HepG2 (cell line): Measurements from ENCODE around the gene DDX54. TPM values are rescaled to one million over a fixed set of nuclear protein-coding genes. Genes with fewer than 3 reads are reported as not detected.

Source experiments
- ATAC-seq: fragments of 200-7000 bp; cut with Tn5 transposase; 3 replicates; pipeline ENCODE4 v1.9.1; 2020; ENCODE audit warnings: mild to moderate bottlenecking, moderate library complexity
- BruUV-seq: library from RNA; stranded (reverse); fragments of 400-500 nt; replicated peaks from 2 replicates; lab custom pipeline; 2021; lab: Mats Ljungman, UMichigan
- CTCF ChIA-PET: fragments of 300-600 bp; formaldehyde crosslinking; extraction: SDS; loops from one replicate; lab custom pipeline; 2021; ENCODE audit warnings: low total read pairs, inconsistent platforms, low intra/inter-chr PET ratio; lab: Yijun Ruan, JAX
- POLR2A ChIA-PET: fragments of 350-600 bp; sonication (Branson Sonifier 250); formaldehyde crosslinking; loops from one replicate; lab custom pipeline; 2020; ENCODE audit warnings: antibody characterized with exemption, inconsistent platforms; lab: Yijun Ruan, JAX
- DNase-seq: peaks from one replicate; pipeline ENCODE4 v3.0.0-alpha.2; 2015; ENCODE audit warnings: low spot score
- FAIRE-seq: peaks from 3 replicates; lab custom pipeline; 2011; peaks lifted over from hg19 to GRCh38; lab: Jason Lieb, UNC
- H2AFZ ChIP-seq: one replicate; pipeline ENCODE4 v1.6.1; 2011; ENCODE audit warnings: low read length, inconsistent platforms
- H3K27ac ChIP-seq: fragments of 300-600 bp; 3 replicates; pipeline ENCODE4 v1.8.0; 2011; ENCODE audit warnings: mixed run types, mild to moderate bottlenecking, mixed read lengths, low read length, inconsistent platforms; ENCODE audit not compliant: insufficient read depth; ENCODE audit errors: extremely low read length
- H3K27me3 ChIP-seq, 2 experiments: fragments of 200-600 bp in 1 of 2; 2 replicates in 1 of 2; 3 replicates in 1 of 2; pipeline versions ENCODE4 v1.6.0 to v1.8.0; 2011; ENCODE audit warnings: low read length in 2 of 2, mild to moderate bottlenecking in 2 of 2, moderate library complexity in 2 of 2, inconsistent platforms in 1 of 2; ENCODE audit not compliant: insufficient read depth in 2 of 2, control insufficient read depth in 1 of 2
- H3K36me3 ChIP-seq, 2 experiments: fragments of 200-600 bp in 1 of 2; replicated peaks in 1 of 2; 2 replicates in 1 of 2; 3 replicates in 1 of 2; pipeline versions ENCODE4 v1.5.1 to v1.8.0; 2011; ENCODE audit warnings: low read length in 2 of 2, inconsistent platforms in 1 of 2; ENCODE audit not compliant: insufficient read depth in 2 of 2, control insufficient read depth in 1 of 2
- H3K4me1 ChIP-seq: 2 replicates; pipeline ENCODE4 v1.5.1; 2012; ENCODE audit warnings: low read length, inconsistent platforms; ENCODE audit not compliant: insufficient read depth
- H3K4me2 ChIP-seq: 2 replicates; pipeline ENCODE4 v1.6.0; 2011; ENCODE audit warnings: low read depth, low read length, inconsistent platforms
- H3K4me3 ChIP-seq, 3 experiments: fragments of 200-600 bp in 1 of 3; sonication (generic), shearing (Covaris generic) in 1 of 3; replicated peaks in 1 of 3; 2 replicates each; pipeline ENCODE4 v1.5.1; 2011 to 2016; ENCODE audit warnings: low read length in 3 of 3, inconsistent platforms in 2 of 3, low read depth in 2 of 3, mild to moderate bottlenecking in 2 of 3, control low read depth in 1 of 3, mixed read lengths in 1 of 3; ENCODE audit not compliant: insufficient read depth in 1 of 3
- H3K79me2 ChIP-seq: one replicate; pipeline ENCODE4 v1.6.1; 2011; ENCODE audit warnings: low read length, inconsistent platforms; ENCODE audit not compliant: insufficient read depth
- H3K9ac ChIP-seq: 2 replicates; pipeline ENCODE4 v1.6.0; 2011; ENCODE audit warnings: mild to moderate bottlenecking, low read depth, low read length, inconsistent platforms; ENCODE audit not compliant: insufficient read depth
- H3K9me3 ChIP-seq: 2 replicates; pipeline ENCODE4 v1.5.1; 2012; ENCODE audit warnings: mild to moderate bottlenecking, low read length
- H4K20me1 ChIP-seq: 2 replicates; pipeline ENCODE4 v1.6.0; 2011; ENCODE audit warnings: inconsistent platforms, mild to moderate bottlenecking, low read length, moderate library complexity; ENCODE audit not compliant: insufficient read depth
- BCLAF1 ChIP-seq: fragments of 450-650 bp; IDR thresholded peaks from 2 replicates; pipeline ENCODE4 v1.6.1; 2017; ENCODE audit warnings: mild to moderate bottlenecking
- GMEB2 ChIP-seq: IDR thresholded peaks from 2 replicates; pipeline ENCODE4 v1.6.1; 2016; ENCODE audit warnings: missing biosample characterization, missing genetic modification reagents, low read depth
- MED13 ChIP-seq: sonication (generic); formaldehyde crosslinking; IDR thresholded peaks from 2 replicates; pipeline ENCODE4 v1.5.0; 2020; ENCODE audit warnings: missing genetic modification reagents
- NR2F6 ChIP-seq, 2 experiments: IDR thresholded peaks; 2 replicates each; pipeline ENCODE4 v1.6.1; 2016; ENCODE audit warnings: antibody characterized with exemption in 1 of 2, mild to moderate bottlenecking in 1 of 2
- PAF1 ChIP-seq: IDR thresholded peaks from 2 replicates; pipeline ENCODE4 v1.6.1; 2016; ENCODE audit warnings: missing genetic modification reagents, missing compliant biosample characterization
- TAF1 ChIP-seq: sonication (generic); formaldehyde crosslinking; IDR thresholded peaks from 2 replicates; pipeline ENCODE4 v1.4.0; 2020; ENCODE audit warnings: missing genetic modification reagents
- ZBTB10 ChIP-seq: sonication (generic); formaldehyde crosslinking; IDR thresholded peaks from 2 replicates; pipeline ENCODE4 v1.4.0; 2020; ENCODE audit warnings: missing genetic modification reagents, borderline replicate concordance
- ZBTB26 ChIP-seq: IDR thresholded peaks from 2 replicates; pipeline ENCODE4 v1.6.1; 2016; ENCODE audit warnings: missing compliant biosample characterization, missing genetic modification reagents, borderline replicate concordance
- ZBTB44 ChIP-seq: sonication (generic); formaldehyde crosslinking; IDR thresholded peaks from 2 replicates; pipeline ENCODE4 v1.4.0; 2020; ENCODE audit warnings: missing genetic modification reagents
- ZKSCAN5 ChIP-seq: sonication (generic); formaldehyde crosslinking; IDR thresholded peaks from 2 replicates; pipeline ENCODE4 v1.5.1; 2020; ENCODE audit warnings: mild to moderate bottlenecking, missing genetic modification reagents
- ZMYM3 ChIP-seq: sonication (generic); formaldehyde crosslinking; IDR thresholded peaks from 2 replicates; pipeline ENCODE4 v1.5.1; 2020; ENCODE audit warnings: mild to moderate bottlenecking, missing genetic modification reagents
- ZNF205 ChIP-seq: IDR thresholded peaks from 2 replicates; pipeline ENCODE4 v1.6.1; 2018; ENCODE audit warnings: missing biosample characterization, missing genetic modification reagents
- ZNF207 ChIP-seq: fragments of 450-650 bp; IDR thresholded peaks from 2 replicates; pipeline ENCODE4 v1.6.1; 2016; ENCODE audit warnings: antibody characterized with exemption, borderline replicate concordance
- ZNF576 ChIP-seq: sonication (generic); formaldehyde crosslinking; IDR thresholded peaks from 2 replicates; pipeline ENCODE4 v1.4.0; 2020; ENCODE audit warnings: mild to moderate bottlenecking, missing genetic modification reagents
- ZNF672 ChIP-seq: sonication (generic); formaldehyde crosslinking; IDR thresholded peaks from 2 replicates; pipeline ENCODE4 v1.8.1; 2022; ENCODE audit warnings: missing genetic modification reagents
- WGBS: methylation state at CpG from one replicate; pipeline ENCODE4 v1.1.6; 2017; ENCODE audit warnings: low lambda C conversion rate; 5-methylcytosine and 5-hydroxymethylcytosine counted together
- in situ Hi-C: cut with HindIII; loops from 2 replicates; pipeline ENCODE4 v1.10.0; 2017; ENCODE audit warnings: low pct_unique_long_range_greater_than_20kb; ENCODE audit not compliant: extremely low pct_ligation_motif_present
- intact Hi-C: fragments of 100-400 bp; cut with micrococcal nuclease; formaldehyde crosslinking; loops from one replicate; pipeline ENCODE4 v1.10.0; 2022; ENCODE audit not compliant: unreplicated experiment
- polyA plus RNA-seq, 8 experiments: library from polyadenylated mRNA; depleted of rRNA in 3 of 8; stranded (reverse) in 7 of 8; unstranded in 1 of 8; fragments of >200 nt; fragmentation: Illumina TruSeq in 4 of 8; extraction: Trizol in 4 of 8; gene quantifications; 2 replicates each; pipeline versions ENCODE4 v1.2.1 to v1.2.3, GENCODE V29; 2011 to 2016; ENCODE audit warnings: low read depth in 4 of 8, missing spikeins in 1 of 8, mixed read lengths in 1 of 8; ENCODE audit not compliant: insufficient read depth in 1 of 8
- total RNA-seq, 5 experiments: library from RNA; depleted of rRNA; stranded (reverse); fragments of >200 nt; fragmentation: Illumina TruSeq; extraction: Trizol; gene quantifications; 2 replicates each; pipeline ENCODE4 v1.2.3, GENCODE V29; 2016; ENCODE audit warnings: low read depth in 1 of 5

The DDX54 gene
- total and polyA plus RNA-seq, 2 of the 13 experiments (the other 11 are each of a cell fraction or from before 2014, with no cell fraction given) = 59.7 to 61.1 TPM

GRCh38 chr12:113138826-113139225 lies 46.5 kb downstream of the DDX54 start:
- intact Hi-C loops = no loop called here
- ATAC-seq (no peak), FAIRE-seq (no peak), DNase-seq (no peak)
- CTCF ChIA-PET = no interaction called here
- no peak overlapping the region for H3K4me2 ChIP-seq
- no peak overlapping the region for H2AFZ ChIP-seq
- H3K9me3 ChIP-seq = no peaks in the 10 kb centered on the region
- H3K4me1 ChIP-seq = peaks cover 11% of the 10 kb centered on the region
- H3K79me2 ChIP-seq = no peaks in the 10 kb centered on the region
- in situ Hi-C loops = no loop called here
- H3K9ac ChIP-seq = no peak overlapping the region
- POLR2A ChIA-PET = no interaction called here
- H3K4me3 ChIP-seq = no peak overlapping the region
- no peak overlapping the region for H3K27ac ChIP-seq
- WGBS = no CpG with 5 or more reads among the region's 3 CpGs
- H3K27me3 ChIP-seq = peaks cover 2 to 14% of the 10 kb centered on the region in 2 experiments; a peak in 4 of 5 replicates
- BruUV-seq = no TSS peak
- H4K20me1 ChIP-seq = no peaks in the 10 kb centered on the region
- no peaks in the 10 kb centered on the region for H3K36me3 ChIP-seq
- TF ChIP-seq NR2F6 (IDR thresholded peaks at IDR 0.05) = no peak
- no peak for TF ChIP-seq NR2F6 (CRISPR knock-in tag; IDR thresholded peaks at IDR 0.05)
- TF ChIP-seq ZBTB10 = no peak
- TF ChIP-seq GMEB2 = no peak
- TF ChIP-seq ZNF576 (CRISPR knock-in tag) = no peak
- no peak for TF ChIP-seq TAF1 (CRISPR knock-in tag)
- no peak for TF ChIP-seq ZKSCAN5
- no peak for TF ChIP-seq ZBTB44 (CRISPR knock-in tag)
- no peak for TF ChIP-seq MED13 (CRISPR knock-in tag)
- no peak for TF ChIP-seq ZNF205 (CRISPR knock-in tag)
- no peak for TF ChIP-seq ZBTB26
- no peak for TF ChIP-seq ZNF207
- TF ChIP-seq ZNF672 = no peak
- no peak for TF ChIP-seq ZMYM3
- TF ChIP-seq BCLAF1 = no peak
- TF ChIP-seq PAF1 (CRISPR knock-in tag) = no peak
